HG02571 (cell line): ENCODE measurements around the gene KCNIP1.
"Not testable (repeated sequence)": the region's sequence is repeated elsewhere in the genome, so short reads cannot be mapped to it uniquely, and the experiment has no call there.

ENCODE experiments used
- ATAC-seq: cut with Tn5 transposase; IDR thresholded peaks from one replicate; pipeline ENCODE4 v1.9.1; 2021; ENCODE audit warnings: mild to moderate bottlenecking, moderate library complexity; ENCODE audit not compliant: unreplicated experiment

Gene KCNIP1

DNA sequence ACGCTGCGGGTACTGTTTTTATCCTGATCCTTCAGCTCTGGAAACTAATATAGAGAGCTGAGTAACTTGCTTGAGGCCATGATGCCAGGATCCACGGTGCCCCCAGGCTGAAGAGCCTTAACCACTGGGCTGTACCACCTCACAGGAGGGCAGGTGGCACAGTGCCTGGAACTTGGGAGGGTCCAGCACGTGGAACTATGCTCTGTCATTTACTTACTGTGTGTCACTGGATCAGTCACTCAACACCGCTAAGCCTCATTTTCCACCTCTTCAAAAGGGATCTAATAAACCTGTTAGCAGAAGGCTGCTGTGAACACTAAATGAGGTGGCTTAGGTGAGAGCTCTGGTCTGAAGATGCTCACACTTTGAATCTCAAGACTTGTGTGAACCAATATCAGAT is 29.6 kb downstream of the KCNIP1 start:
- ATAC-seq, result no peak

DNA sequence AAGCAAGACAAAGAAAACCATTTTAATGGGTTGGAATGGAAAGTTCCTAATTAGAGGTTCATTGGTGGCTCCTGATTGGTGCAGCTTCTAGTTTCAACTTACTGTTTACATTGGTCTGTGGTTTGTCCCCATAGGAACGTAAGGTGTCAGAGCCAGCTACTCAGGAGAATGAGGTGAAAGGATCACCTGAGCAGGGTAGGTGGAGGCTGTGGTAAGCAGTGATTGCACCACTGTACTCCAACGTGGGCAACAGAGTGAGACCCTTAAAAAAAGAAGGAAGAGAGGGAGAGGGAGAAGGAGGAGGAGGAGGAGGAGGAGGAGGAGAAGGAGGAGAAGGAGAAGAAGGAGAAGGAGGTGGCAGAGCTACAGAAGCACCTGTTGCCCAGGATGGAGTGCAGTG is 30.4 kb downstream of the KCNIP1 start:
- no peak for ATAC-seq

DNA sequence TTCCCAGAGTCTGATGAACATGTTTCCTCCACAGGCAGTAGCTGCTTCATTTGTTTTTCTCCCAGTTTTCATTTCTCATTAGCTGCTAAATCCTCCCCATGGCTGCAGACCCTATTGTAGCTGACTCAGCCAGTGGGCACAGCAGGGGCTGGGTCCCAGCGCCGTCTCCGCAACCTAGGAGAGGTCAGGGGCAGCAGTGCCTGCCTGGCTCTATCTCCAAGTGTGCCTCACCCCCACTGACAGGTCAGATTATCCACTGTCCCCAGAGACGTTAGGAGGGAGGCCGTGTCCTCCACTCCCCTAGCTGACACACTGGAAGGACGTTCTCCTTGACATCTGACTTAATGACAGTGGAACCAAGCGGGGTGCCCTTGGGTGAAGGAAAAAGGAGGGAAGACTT is 31.1 kb downstream of the KCNIP1 start:
- no peak for ATAC-seq

DNA sequence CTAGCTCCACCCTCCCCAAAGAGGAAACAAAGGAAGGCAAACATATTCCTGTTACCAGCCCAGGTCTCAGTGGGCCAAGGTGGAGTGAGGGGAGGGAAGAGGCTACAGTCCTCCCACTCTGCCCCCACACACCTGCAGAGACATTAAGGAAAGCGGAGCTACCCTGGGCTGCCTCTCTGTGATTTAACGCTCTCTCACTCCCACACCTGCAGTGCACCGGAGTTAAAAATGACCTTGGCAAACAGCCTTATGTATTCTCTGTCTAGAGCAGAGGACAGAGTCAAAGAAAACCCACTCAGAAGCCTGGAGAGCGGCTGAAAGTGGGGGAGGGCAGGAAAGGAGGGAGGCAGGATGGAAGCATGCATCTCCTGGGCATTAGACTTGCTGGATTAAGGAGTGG is 32.7 kb downstream of the KCNIP1 start:
- ATAC-seq, result no peak

DNA sequence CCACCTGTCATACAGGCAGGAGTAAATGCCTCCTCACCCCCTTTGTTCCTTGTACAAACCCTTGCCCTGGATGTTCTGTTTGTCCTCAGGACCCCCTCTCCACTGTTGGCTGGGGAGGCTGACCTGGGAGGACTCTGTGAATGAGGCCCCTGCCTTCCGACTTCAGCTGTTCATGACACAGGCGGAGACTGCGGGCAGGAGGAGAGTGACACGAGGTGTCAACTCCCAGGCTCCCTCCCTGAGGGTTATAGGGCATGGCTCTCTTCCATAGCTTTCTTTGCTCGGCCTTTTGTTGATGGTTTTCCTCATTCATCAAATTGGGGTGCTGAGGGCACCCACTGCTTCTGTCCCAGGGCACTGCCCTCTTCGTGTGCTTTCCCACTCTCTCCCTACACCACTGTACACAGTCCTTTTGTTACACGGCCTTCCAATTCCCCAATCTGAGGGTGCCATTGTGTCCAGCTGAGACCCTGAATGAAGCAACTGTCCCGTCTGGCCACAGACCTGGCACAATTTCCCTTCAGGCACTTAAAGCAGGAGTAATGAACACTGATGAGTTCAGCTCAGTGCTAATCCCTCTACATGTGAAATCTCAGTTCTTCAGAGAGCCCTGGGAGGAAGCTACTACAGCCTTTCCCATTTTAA is 33.8 kb downstream of the KCNIP1 start:
- no peak for ATAC-seq

DNA sequence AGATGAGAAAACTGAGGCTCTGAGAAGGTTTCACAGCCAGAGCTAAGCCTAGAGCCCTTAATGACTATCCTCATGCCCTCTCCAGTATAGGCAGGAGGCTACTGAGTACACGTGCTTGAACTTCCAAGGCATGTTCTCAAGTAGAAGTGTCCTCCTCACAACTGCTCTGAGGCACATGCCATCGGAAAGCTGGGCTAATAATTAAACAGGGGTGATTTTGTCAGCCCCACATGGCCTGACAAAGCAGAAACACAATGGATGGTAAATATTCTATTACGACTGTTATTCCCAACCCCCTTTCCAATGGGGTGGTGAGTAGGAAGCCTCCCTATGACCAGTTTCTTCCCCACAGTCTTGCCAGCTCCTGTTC is 34.3 kb downstream of the KCNIP1 start:
- no peak for ATAC-seq

DNA sequence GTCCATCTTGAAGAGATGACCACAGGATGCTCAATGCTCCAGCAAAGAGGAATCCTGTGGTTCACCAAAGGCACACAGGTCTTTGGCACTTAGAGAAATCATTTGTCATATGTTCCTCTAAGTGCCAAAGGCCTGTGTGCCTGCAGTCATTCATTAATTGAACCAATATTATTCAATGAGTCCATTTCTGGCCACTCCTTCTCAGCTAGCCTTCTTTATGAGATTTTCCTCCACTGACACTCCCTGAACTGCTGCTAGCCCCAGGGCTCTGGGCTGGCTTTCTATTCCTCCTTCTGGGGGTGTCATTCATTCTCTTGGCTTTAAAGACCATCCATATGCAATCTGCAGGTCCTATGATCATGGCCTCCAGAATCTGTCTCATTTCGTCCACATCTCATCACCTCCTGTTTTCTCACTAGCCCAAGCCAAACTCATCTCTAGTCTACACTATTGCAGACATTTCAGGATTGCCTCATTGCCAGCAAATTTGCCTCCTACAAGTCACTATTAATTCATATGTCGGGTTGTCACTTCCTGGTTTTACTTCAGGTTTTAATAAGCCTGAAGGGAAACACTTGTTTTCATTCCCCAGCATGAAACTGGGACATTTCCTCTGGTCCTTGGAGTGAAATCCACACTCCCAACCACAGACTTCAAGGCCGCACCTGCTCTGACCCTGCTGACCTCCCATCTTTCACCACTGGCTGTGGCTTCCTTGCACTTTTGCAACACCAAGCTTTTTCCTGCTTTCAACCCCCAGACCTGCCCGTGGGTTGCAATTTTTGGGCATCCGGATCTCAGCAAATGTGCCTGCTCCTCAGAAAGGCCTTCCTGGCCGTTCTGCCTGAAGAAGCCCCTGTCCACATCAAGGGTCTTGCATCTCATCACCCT is 35.1 kb downstream of the KCNIP1 start:
- ATAC-seq, result no peak

DNA sequence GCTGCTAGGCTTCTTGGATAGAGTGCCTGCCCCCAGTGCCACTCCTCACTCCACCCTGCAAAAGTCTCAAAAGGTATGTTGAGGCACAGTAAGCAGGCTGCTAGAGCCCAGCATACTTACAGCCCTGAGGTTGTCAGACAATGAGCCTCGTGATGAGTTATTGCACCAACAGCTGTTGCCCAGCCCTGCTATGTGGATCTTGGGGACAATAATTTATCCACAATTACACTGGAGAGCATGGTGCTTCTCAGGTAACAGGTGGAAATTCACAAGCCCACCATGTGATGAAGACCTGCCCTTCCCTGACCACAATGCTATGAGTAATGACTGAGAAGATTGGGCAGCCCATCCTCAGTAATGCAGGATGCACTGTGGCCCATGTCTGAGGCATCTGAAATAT is 36.5 kb downstream of the KCNIP1 start:
- ATAC-seq, result no peak

DNA sequence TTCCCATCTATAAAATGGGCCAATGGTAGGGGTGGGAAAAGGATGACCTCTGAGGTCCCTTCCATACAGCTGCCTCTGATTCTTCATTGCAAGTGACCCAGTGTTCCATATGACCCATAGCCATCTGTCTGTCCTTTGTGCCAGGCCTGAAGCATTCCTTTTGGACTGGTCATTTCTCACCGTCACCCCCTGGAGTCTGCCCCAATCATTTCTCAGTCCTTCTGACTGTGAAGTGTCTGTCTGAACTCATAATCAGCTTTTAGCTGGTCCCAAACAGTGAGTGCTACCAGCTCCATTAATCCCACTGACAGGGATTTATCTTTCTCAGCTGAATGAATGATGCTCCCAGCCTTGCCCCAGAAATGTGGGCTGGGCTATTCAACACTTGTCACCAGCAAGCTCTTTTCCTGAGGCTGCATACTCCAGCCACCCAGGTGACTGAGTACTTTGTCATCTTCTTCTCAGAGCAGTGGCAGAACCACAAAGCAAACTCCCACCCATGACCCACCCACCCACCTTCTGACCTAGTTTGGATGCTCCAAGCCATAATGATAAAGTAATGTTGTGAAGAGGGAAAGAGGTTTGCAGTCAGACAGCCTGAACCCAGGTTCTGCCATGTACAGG is 37.4 kb downstream of the KCNIP1 start:
- no peak for ATAC-seq

DNA sequence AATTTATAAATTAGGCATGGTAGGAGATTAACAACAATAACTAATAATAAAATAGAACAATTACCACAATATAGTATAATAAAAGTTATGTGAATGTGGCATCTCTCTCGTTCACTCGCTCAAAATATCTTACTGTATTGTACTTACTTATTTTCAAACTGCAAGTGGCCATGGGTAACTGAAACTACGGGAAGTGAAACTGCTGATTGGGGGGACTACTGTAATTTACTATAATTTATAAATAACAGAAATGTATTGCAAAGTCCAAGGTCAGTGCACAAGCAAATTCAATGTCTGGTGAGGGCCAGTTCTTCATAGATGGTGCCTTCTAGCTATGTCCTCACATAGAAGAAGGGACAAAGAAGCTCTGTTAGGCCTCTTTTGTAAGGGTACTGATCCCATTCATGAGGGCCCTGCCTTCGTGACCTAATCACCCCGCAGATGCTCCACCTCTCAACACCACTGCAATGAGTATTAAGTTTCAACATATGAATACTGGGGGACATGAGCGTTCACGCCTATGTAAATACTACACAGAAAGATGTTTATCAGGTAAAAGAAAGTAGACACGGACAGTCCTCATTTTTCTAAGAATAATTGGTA is 39.0 kb downstream of the KCNIP1 start:
- ATAC-seq, result no peak

DNA sequence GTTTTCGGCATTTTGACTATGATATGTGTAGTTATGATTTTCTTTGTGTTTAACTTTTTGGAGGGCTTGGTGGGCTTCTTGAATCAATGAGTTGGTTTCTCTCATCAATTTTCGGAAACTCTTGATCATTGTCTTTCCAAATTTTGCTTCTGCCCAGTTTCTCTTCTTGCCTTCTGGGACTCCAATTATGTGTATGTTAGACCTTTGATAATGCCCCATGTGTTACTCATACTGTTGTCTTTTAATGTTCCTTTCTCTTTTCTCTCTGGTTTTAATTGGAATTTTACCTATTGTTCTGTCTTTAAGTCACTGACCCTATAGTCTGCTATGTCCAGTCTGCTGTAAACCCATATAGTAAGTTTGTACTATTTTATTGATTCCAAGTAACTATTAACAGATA is 41.5 kb downstream of the KCNIP1 start:
- ATAC-seq, result no peak

DNA sequence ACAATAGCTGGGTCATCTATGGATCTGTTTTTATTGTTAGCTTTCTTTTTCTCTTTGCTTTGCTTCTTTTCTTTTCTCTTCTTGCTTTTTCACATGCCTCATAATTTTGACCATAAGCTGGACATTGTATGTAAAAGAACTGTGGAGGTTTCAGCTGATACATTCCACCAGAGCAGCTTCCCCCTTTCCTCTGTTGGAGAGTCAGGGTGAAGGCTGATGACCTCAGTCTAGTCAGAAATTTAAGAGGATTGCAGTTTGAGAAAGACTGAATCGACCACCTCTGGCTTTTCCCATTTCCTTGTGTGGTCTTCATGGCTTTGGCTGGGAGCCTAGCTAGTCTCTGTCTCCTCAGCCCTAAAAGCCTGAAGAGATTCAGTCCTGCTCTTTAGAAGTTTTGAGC is 42.0 kb downstream of the KCNIP1 start:
- no peak for ATAC-seq

DNA sequence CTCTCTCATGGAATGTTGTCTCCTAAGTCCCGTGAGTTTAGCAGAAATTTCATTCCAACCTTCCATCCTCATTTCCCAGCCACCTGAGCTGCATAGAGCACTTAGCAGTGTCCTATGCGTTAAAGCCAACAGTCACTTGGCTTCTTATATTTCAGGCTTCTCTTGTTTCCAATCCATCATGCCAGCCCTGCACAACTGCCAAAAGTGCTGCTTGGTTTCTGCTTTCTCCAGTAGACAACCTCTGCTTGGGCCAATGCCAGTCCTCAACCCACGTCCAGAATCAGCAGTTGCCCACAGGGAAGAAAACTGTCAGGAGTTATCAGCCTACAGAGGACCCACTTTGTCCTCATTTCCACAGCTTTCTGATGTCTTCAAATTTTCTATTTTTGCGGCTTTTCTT is 42.5 kb downstream of the KCNIP1 start:
- ATAC-seq, result no peak

DNA sequence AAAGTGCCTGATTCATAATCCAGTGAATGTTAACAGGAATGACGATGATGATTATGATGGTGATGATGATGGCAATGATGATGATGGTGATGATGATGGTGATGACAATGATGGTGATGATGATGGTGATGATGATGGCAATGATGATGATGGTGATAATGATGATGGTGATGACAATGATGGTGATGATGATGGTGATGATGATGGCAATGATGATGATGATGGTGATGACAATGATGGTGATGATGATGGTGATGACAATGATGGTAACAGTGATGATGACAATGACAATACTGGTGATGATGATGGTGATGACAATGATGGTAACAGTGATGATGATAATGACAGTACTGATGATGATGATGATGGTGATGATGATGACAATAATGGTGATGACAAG is 46.6 kb downstream of the KCNIP1 start:
- not testable (repeated sequence) for ATAC-seq

DNA sequence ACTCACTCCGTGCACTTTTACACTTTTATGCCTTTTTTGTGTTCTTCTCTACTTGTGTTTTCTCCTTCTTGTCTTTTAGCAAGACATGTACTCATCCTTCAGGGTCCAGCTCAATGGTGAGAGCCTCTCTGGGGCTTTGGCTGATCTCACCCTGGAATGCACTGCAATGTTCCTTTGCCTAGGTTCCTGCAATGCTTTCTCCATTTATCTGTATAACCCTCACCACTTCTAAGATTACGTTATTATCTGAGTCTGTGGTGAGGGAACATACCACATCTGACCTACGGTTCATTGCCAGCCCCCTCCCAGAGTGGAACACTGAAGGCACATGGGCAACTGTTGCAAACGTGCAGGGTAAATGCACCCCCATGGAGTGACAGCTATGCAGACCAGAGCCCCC is 47.3 kb downstream of the KCNIP1 start:
- ATAC-seq, result no peak

DNA sequence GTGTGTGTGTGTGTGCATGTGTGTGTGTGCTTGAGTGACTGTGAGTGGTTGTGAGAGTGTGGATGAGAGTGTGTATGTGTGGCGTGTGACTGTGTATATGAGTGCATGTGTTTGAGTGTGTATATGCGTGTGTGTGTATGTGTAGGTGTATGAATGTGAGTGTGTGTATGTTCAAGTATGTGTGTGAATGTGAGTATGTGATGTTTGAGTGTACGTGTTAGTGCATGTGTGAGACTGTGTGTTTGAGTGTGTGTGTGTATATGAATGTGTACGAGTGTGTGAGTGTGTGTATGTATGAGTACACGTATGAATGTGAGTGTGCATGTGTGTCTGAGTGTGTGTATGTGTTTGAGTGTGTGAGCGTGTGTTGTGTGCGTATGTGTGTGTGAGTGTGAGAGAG is 47.8 kb downstream of the KCNIP1 start:
- ATAC-seq, result no peak

DNA sequence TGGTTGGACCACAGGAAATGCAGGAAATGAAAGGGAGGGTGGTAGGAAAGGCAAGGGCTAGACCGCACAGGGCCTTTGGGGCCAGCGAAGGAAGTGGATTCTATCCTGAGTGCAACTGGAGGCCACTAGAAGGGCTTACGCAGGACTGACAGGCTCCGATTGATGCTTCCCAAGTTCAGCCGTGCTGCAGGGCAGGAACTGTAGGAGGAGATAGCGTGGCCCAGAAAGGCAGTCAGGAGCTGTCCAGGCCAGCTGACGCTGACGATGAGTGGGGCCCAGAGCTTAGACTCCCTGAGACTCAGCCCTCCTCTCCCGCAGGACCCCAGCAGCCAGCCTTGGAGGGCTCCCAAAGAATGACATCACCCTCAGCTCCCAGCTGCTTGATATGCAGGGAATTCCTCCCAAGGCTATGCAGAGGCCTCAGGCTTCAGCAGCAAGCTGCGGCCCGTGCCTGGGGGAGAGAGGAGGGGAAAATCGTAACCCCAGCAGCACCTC is 48.8 kb downstream of the KCNIP1 start:
- ATAC-seq, result no peak

DNA sequence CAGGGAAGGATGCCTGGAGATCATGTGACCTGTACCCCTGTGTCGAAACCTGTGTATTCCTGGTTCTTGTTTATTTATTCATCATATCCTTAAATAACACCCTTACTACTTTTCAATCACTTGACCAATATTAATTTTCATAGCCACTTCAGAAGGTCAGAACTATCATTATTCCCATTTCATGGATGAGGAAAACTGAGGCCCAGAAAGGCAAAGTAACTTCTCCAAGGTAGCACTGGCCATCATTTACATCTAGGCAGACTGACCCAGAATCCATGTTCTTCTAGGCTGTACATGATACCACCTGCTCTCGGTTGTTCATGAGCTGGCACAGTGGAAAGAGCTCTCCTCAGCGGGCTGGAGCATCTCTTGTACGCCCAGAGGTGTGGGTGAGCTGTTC is 49.4 kb downstream of the KCNIP1 start:
- ATAC-seq, result no peak

DNA sequence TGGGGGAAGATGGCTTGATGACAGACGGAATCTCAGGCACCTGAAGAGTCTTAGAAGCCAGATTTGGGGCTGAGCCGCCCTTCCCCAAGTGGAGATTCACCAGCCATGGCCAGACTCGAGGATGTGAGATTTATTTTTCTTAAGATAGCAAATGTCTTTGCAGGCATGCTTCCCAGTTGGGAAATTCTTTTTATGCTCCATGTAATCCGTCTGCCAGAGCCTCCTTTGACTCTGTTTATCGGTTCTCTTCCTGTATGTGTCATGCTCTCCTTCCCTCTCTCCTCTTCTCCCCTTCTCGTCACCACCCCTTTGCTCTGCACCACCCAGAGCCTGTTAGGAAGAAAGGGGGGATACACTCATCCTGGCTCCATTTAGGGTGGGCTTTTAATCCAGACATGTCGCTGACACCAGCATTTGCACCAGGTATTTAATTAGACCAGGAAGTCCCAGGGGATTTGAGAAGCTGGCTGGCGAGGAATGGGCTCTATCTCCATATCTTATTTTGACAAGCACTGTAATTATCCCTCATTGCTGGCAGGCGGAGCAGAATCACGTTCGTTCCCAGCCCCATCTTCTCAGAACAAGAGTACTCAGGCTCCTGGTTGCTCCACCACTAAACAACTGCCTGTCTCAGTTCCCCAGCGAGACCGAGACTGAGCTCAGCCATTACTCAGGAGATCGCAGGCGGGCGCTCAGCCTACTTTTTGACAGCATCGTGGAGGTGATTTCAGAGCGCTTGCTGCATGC is 50.9 kb downstream of the KCNIP1 start:
- ATAC-seq, result no peak

DNA sequence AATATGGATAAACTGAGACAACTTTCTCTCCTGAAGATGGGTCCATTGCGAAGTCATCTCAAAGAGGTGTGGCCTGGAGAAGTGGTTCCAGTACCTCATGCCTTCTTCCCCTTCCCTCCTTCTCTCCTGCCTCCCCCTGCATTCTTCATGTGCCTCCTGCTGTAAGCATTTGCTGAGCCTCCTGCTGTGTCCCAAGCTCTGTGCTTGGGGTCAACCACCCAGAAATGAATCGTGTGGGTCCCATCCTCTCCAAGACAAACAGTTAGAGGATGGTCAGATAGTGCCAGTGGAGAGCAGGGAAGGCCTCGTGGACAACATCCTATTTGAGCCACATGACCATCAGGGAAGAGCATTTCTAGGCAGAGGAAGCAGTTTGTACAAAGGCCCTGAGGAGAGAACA is 53.5 kb downstream of the KCNIP1 start:
- no peak for ATAC-seq

DNA sequence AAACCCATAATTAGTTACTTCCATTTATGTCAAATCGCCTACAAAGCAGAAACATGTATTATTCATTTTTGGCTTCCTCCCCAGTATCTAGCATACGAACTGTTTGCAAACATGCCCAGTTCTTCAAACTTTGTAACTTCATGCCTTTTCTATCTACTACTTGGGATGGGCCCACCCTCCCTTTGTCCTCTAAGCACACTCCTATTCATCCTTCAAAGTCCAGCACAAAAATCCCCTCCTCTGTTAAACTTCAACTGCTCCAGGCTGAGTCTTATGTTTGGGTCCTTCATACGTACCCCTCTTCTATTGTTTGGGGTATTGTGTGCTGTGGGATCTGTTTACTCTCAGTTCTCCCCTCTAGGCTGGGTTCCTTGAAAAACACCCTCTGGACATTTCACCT is 55.5 kb downstream of the KCNIP1 start:
- ATAC-seq, result no peak
